Measurements from ENCODE around the gene CNOT11.
"Not testable (repeated sequence)": the region's sequence is repeated elsewhere in the genome, so short reads cannot be mapped to it uniquely, and the experiment has no call there.

Gene CNOT11

GRCh38 chr2:101251246-101251781, 1.4 kb upstream of the CNOT11 start:
- not testable (repeated sequence) for H3K4ac ChIP-seq (ENCODE audit: low read depth in 1 of 2, low read length in 2 of 2); H2AK5ac ChIP-seq (ENCODE audit: low read length, severe bottlenecking); H2BK120ac ChIP-seq (ENCODE audit: low read depth, low read length); H2AFZ ChIP-seq (ENCODE audit: low read depth, low read length); H3K14ac ChIP-seq (ENCODE audit: low read length in 2 of 2); H3K79me1 ChIP-seq (replicated peaks; ENCODE audit: low read length, poor library complexity, severe bottlenecking); H4K91ac ChIP-seq (ENCODE audit: low read length); H3K18ac ChIP-seq (ENCODE audit: low read depth in 1 of 2, low read length in 2 of 2); H3K27ac ChIP-seq (ENCODE audit: low read length, poor library complexity, severe bottlenecking); H3K23ac ChIP-seq (ENCODE audit: low read length in 2 of 2); H3K9me3 ChIP-seq (ENCODE audit: control insufficient read depth, low read length); H2BK15ac ChIP-seq (ENCODE audit: low read depth, poor library complexity, severe bottlenecking); H3K4me2 ChIP-seq (ENCODE audit: low read length, poor library complexity, severe bottlenecking); H3K36me3 ChIP-seq (ENCODE audit: control insufficient read depth in 1 of 2, insufficient read depth in 2 of 2, low read depth in 1 of 2, low read length in 2 of 2); H4K8ac ChIP-seq (ENCODE audit: low read length); DNase-seq; H3K4me3 ChIP-seq (ENCODE audit: insufficient read depth in 1 of 2, low read depth in 1 of 2, low read length in 2 of 2); H2BK5ac ChIP-seq (ENCODE audit: low read depth, low read length, poor library complexity, severe bottlenecking); H3K9ac ChIP-seq (ENCODE audit: low read length); H2BK12ac ChIP-seq (ENCODE audit: low read length in 2 of 2); H3K27me3 ChIP-seq (ENCODE audit: control insufficient read depth in 1 of 2, insufficient read depth in 1 of 2, low read length in 2 of 2)
- peaks cover 13% of the 10 kb centered on the region for H3K4me1 ChIP-seq (ENCODE audit: control insufficient read depth, insufficient read depth, low read depth, low read length)
- 82% methylated on average over 10 of the region's 10 CpGs for WGBS

- Histone ChIP-seq H3K18ac (ENCODE audit: low read depth in 1 of 2, low read length in 2 of 2) (peak overlapping the region; percentile 62 to 70), H3K79me1 (replicated peaks; ENCODE audit: low read length, poor library complexity, severe bottlenecking) (peaks cover 6% of the 10 kb centered on the region), H4K91ac (ENCODE audit: low read length) (peak overlapping the region; percentile 15), H3K27ac (ENCODE audit: low read length, poor library complexity, severe bottlenecking) (peak overlapping the region; percentile 88), H3K14ac (ENCODE audit: low read length in 2 of 2) (no peak overlapping the region), H3K4me1 (ENCODE audit: control insufficient read depth, insufficient read depth, low read depth, low read length) (peaks cover 13% of the 10 kb centered on the region), H3K23ac (ENCODE audit: low read length in 2 of 2) (no peak overlapping the region), H2BK120ac (ENCODE audit: low read depth, low read length) (peak overlapping the region; percentile 49), H3K9ac (ENCODE audit: low read length) (peak overlapping the region; percentile 90), H3K4me3 (ENCODE audit: insufficient read depth in 1 of 2, low read depth in 1 of 2, low read length in 2 of 2) (peak overlapping the region; percentile 56 to 87), H4K8ac (ENCODE audit: low read length) (peak overlapping the region; percentile 82), H2AFZ (ENCODE audit: low read depth, low read length) (no peak overlapping the region), H2BK12ac (ENCODE audit: low read length in 2 of 2) (no peak overlapping the region), H2AK5ac (ENCODE audit: low read length, severe bottlenecking) (peak overlapping the region; percentile 59), H2BK5ac (ENCODE audit: low read depth, low read length, poor library complexity, severe bottlenecking) (peak overlapping the region; percentile 79), H3K36me3 (ENCODE audit: control insufficient read depth in 1 of 2, insufficient read depth in 2 of 2, low read depth in 1 of 2, low read length in 2 of 2) (peaks cover 0 to 4% of the 10 kb centered on the region in 2 experiments), H3K4me2 (ENCODE audit: low read length, poor library complexity, severe bottlenecking) (peak overlapping the region; percentile 76), H3K4ac (ENCODE audit: low read depth in 1 of 2, low read length in 2 of 2) (peak overlapping the region in 1 of 2 experiments; percentile 37), H2BK15ac (ENCODE audit: low read depth, poor library complexity, severe bottlenecking) (no peak overlapping the region), H3K9me3 (ENCODE audit: control insufficient read depth, low read length) (no peaks in the 10 kb centered on the region), H3K27me3 (ENCODE audit: control insufficient read depth in 1 of 2, insufficient read depth in 1 of 2, low read length in 2 of 2) (no peaks in the 10 kb centered on the region)
- 16% methylated on average over 16 of the region's 16 CpGs for WGBS
- no peak for DNase-seq
These were observed 760 bp upstream of the CNOT11 start for GRCh38 chr2:101251844-101252407.

GRCh38 chr2:101253013-101253702, 472 bp downstream of the CNOT11 start:
- peak overlapping the region; percentile 91 for H3K9ac ChIP-seq (ENCODE audit: low read length)
- peak overlapping the region in 1 of 2 experiments; percentile 99 for H3K23ac ChIP-seq (ENCODE audit: low read length in 2 of 2)
- under 1% methylated on average over 52 of the region's 65 CpGs for WGBS
- H3K27ac ChIP-seq (ENCODE audit: low read length, poor library complexity, severe bottlenecking): peak overlapping the region; percentile 62
- peaks cover 4% of the 10 kb centered on the region in 2 experiments for H3K36me3 ChIP-seq (ENCODE audit: control insufficient read depth in 1 of 2, insufficient read depth in 2 of 2, low read depth in 1 of 2, low read length in 2 of 2)
- peak overlapping the region; percentile 98 for H3K4me2 ChIP-seq (ENCODE audit: low read length, poor library complexity, severe bottlenecking)
- peak overlapping the region; percentile 82 for H2BK120ac ChIP-seq (ENCODE audit: low read depth, low read length)
- no peaks in the 10 kb centered on the region for H3K27me3 ChIP-seq (ENCODE audit: control insufficient read depth in 1 of 2, insufficient read depth in 1 of 2, low read length in 2 of 2)
- H3K4me1 ChIP-seq (ENCODE audit: control insufficient read depth, insufficient read depth, low read depth, low read length): peaks cover 13% of the 10 kb centered on the region
- peak; percentile 65 for DNase-seq
- H2BK15ac ChIP-seq (ENCODE audit: low read depth, poor library complexity, severe bottlenecking): peak overlapping the region; percentile 96
- H2AK5ac ChIP-seq (ENCODE audit: low read length, severe bottlenecking): peak overlapping the region; percentile 13
- peak overlapping the region; percentile 94 for H2AFZ ChIP-seq (ENCODE audit: low read depth, low read length)
- no peaks in the 10 kb centered on the region for H3K9me3 ChIP-seq (ENCODE audit: control insufficient read depth, low read length)
- H4K91ac ChIP-seq (ENCODE audit: low read length): peak overlapping the region; percentile 91
- peak overlapping the region; percentile 82 to 87 for H3K4me3 ChIP-seq (ENCODE audit: insufficient read depth in 1 of 2, low read depth in 1 of 2, low read length in 2 of 2)
- peak overlapping the region in 1 of 2 experiments; percentile 21 for H2BK12ac ChIP-seq (ENCODE audit: low read length in 2 of 2)
- H4K8ac ChIP-seq (ENCODE audit: low read length): peak overlapping the region; percentile 97
- H3K4ac ChIP-seq (ENCODE audit: low read depth in 1 of 2, low read length in 2 of 2): peak overlapping the region; percentile 92 to 99
- peaks cover 9% of the 10 kb centered on the region for H3K79me1 ChIP-seq (replicated peaks; ENCODE audit: low read length, poor library complexity, severe bottlenecking)
- peak overlapping the region; percentile 95 to 97 for H3K18ac ChIP-seq (ENCODE audit: low read depth in 1 of 2, low read length in 2 of 2)
- H2BK5ac ChIP-seq (ENCODE audit: low read depth, low read length, poor library complexity, severe bottlenecking): peak overlapping the region; percentile 82
- peak overlapping the region in 1 of 2 experiments; percentile 91 for H3K14ac ChIP-seq (ENCODE audit: low read length in 2 of 2)

All from mesenchymal stem cell (in vitro differentiated cells and primary cell).